CMK (cell line): ENCODE data around the gene FPR3.
A peak's percentile ranks its signal among the peaks of the same experiment; 100 is the strongest.
"Not testable (repeated sequence)": the region's sequence is repeated elsewhere in the genome, so short reads cannot be mapped to it uniquely, and the experiment has no call there.

Experiments
- DNase-seq: peaks from one replicate; pipeline ENCODE4 v3.0.0-alpha.2; 2010; ENCODE audit warnings: low read depth

Gene FPR3

GRCh38 chr19:51784109-51784785 lies 10.7 kb upstream of the FPR3 start:
- DNase-seq, result no peak

GRCh38 chr19:51784922-51785690 lies 9.9 kb upstream of the FPR3 start:
- no peak for DNase-seq

- no peak for DNase-seq
Measured at GRCh38 chr19:51786646-51787494, 8.1 kb upstream of the FPR3 start.

GRCh38 chr19:51788029-51788428 lies 6.9 kb upstream of the FPR3 start:
- DNase-seq, result no peak

- DNase-seq, result no peak
Measured at GRCh38 chr19:51789061-51789795, 5.7 kb upstream of the FPR3 start.

- no peak for DNase-seq
Measured at GRCh38 chr19:51792932-51793331, 2.0 kb upstream of the FPR3 start.

GRCh38 chr19:51793994-51794393 lies 963 bp upstream of the FPR3 start:
- DNase-seq, result no peak

GRCh38 chr19:51796195-51796679 lies 1.3 kb downstream of the FPR3 start:
- peak; percentile 64 for DNase-seq

GRCh38 chr19:51797480-51797879 lies 2.5 kb downstream of the FPR3 start:
- no peak for DNase-seq

- no peak for DNase-seq
Measured at GRCh38 chr19:51798062-51798461, 3.1 kb downstream of the FPR3 start.

GRCh38 chr19:51799034-51799773 lies 4.2 kb downstream of the FPR3 start:
- DNase-seq, result peak; percentile 68

GRCh38 chr19:51799774-51800472 lies 5.0 kb downstream of the FPR3 start:
- no peak for DNase-seq

- peak; percentile 97 for DNase-seq
Measured at GRCh38 chr19:51800473-51801244, 5.7 kb downstream of the FPR3 start.

- DNase-seq, result no peak
Measured at GRCh38 chr19:51802775-51803174, 7.8 kb downstream of the FPR3 start.

- no peak for DNase-seq
Measured at GRCh38 chr19:51803519-51803918, 8.6 kb downstream of the FPR3 start.

- DNase-seq, result no peak
Measured at GRCh38 chr19:51803967-51804366, 9.0 kb downstream of the FPR3 start.

GRCh38 chr19:51804789-51805188 lies 9.8 kb downstream of the FPR3 start:
- peak; percentile 87 for DNase-seq

GRCh38 chr19:51805396-51805795 lies 10.4 kb downstream of the FPR3 start:
- DNase-seq, result not testable (repeated sequence)

GRCh38 chr19:51806571-51806970 lies 11.6 kb downstream of the FPR3 start:
- DNase-seq, result not testable (repeated sequence)
